ENCODE data around the gene OTOP3.
A peak's percentile ranks its signal among the peaks of the same experiment; 100 is the strongest.

OTOP3 gene

DNA sequence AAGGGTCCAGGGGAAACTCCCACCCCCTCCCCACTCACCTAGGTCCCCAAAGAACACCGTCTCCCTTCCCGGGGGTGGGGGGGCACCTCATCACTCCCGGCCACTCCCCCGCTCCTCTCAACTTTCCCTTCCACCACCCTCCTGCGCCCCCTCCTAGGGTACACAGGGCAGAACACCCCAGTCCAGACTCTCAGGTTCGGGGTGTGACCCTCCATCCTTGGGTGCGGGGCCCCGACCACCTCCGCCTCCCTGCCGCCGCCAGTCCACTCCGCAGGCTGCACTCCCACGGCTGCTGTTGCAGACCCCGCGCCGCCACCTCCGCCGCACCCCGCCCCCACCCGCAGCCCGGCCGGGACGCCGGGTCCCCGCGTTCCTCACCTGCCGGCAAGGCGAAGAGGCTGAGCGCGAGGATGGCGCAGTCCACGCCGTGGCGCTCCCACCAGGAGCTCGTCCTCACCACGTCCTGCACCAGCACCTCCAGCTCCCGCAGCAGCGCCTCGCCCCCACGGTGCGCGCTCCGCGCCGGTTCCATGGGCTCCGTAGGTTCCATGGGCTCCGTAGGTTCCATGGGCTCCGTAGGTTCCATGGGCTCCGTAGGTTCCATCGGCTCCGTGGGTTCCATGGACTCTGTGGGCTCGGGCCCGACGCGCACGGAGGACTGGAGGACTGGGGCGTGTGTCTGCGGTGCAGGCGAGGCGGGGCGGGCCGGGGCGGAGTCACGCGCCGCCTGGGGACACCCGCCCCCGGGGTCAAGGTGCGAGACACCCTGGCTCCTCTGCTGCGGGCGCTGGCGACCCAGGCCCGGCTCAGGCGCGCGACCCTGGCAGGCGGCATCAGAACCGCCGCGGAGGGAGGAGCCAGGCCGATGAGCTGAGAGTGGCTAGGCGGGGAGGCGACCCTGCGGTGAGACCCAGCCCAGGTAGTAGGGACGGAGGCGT lies 42.5 kb upstream of the OTOP3 start, which contains the start of gene FADS6:
Gene FADS6 (minus strand): TSS at position 660 of the 938 bp plus-strand sequence. CDS start 38 bp downstream, at position 622.
- Histone ChIP-seq H3K36me3 (no peaks in the 10 kb centered on the region), H3K27ac (no peak within 1 kb of the TSS), H3K9me3 (ENCODE audit: severe bottlenecking) (no peaks in the 10 kb centered on the region), H3K27me3 (ENCODE audit: insufficient read depth, low read depth, severe bottlenecking) (peaks cover 6% of the 10 kb centered on the region), H3K4me3 (ENCODE audit: low read depth, low read length) (peak within 1 kb of the TSS; percentile 42)
- TF ChIP-seq, protein P1, sequence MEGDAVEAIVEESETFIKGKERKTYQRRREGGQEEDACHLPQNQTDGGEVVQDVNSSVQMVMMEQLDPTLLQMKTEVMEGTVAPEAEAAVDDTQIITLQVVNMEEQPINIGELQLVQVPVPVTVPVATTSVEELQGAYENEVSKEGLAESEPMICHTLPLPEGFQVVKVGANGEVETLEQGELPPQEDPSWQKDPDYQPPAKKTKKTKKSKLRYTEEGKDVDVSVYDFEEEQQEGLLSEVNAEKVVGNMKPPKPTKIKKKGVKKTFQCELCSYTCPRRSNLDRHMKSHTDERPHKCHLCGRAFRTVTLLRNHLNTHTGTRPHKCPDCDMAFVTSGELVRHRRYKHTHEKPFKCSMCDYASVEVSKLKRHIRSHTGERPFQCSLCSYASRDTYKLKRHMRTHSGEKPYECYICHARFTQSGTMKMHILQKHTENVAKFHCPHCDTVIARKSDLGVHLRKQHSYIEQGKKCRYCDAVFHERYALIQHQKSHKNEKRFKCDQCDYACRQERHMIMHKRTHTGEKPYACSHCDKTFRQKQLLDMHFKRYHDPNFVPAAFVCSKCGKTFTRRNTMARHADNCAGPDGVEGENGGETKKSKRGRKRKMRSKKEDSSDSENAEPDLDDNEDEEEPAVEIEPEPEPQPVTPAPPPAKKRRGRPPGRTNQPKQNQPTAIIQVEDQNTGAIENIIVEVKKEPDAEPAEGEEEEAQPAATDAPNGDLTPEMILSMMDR (IDR thresholded peaks at IDR 0.05; ENCODE audit: low read depth, low read length), result no peak
- no peak for DNase-seq

DNA sequence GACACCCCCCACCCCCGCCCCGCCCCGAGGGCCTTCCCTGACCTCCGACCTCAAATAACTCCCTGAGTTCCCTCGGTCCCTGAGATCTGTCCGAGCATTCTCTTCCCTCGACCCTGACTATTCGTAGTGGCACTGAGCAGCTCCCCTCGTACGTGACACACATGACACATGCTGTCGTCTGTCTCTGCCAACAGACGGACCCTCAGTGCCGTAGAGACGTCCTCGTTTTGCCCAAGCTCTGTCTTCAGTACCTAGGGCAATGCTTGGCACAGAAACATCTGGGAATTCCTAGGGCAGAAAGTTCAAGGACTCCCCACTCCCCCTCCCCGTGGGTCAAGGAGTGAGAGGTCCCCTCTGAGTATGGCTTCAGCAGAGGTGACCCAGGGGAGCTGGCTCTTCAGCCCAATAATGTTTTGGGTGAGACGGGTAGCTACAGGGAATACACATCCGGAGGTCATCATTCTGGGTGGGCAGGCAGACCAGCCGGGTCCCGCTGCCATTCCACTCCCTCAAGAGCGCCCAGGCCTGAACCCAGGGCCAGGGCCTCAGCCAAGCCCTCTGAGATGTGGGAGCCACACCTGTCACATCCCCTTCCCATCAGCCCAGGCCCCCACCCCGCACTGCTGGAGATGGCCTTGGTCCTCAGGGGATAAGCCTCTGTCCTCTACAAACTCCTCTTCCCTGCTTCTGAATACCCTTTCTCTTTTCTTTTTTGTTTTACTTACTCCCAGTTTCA lies 41.6 kb upstream of the OTOP3 start:
- no peak overlapping the region for H3K4me3 ChIP-seq (ENCODE audit: low read depth, low read length)
- H3K36me3 ChIP-seq, result no peaks in the 10 kb centered on the region
- peaks cover 6% of the 10 kb centered on the region for H3K27me3 ChIP-seq (ENCODE audit: insufficient read depth, low read depth, severe bottlenecking)
- no peak overlapping the region for H3K27ac ChIP-seq
- no peaks in the 10 kb centered on the region for H3K9me3 ChIP-seq (ENCODE audit: severe bottlenecking)
- DNase-seq, result no peak
- TF ChIP-seq, protein P1 (IDR thresholded peaks at IDR 0.05; ENCODE audit: low read depth, low read length), result no peak

DNA sequence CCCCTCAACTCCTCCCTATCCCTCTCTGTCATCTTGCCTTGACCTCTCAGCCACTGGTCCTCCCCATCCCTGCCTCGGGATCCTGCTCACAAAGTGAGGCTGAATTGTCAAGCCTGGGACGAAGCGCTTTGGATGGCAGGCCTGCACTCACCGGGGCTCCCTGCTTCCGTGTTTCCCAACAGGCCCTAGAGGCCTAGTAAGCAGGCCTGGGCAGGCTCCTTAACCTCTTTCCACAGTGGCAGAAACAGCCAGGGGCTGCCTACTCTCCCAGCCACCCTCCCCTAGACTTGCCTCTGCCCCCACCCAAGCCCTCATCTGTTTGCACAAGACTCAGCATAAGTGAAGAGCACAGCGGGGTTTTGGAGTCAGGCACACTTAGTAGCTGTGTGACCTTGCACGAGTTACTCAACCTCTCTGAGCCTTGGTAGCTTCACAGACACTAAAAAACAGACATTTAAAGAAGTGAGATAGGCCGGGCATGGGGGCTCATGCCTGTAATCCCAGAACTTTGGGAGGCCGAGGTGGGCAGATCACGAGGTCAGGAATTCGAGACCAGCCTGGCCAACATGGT lies 37.2 kb upstream of the OTOP3 start:
- H3K4me3 ChIP-seq (ENCODE audit: low read depth, low read length), result no peak overlapping the region
- H3K9me3 ChIP-seq (ENCODE audit: severe bottlenecking), result no peaks in the 10 kb centered on the region
- H3K27me3 ChIP-seq (ENCODE audit: insufficient read depth, low read depth, severe bottlenecking), result peaks cover under 1% of the 10 kb centered on the region
- H3K36me3 ChIP-seq, result no peaks in the 10 kb centered on the region
- no peak for DNase-seq
- TF ChIP-seq, protein P1 (IDR thresholded peaks at IDR 0.05; ENCODE audit: low read depth, low read length), result no peak
- H3K27ac ChIP-seq, result no peak overlapping the region

DNA sequence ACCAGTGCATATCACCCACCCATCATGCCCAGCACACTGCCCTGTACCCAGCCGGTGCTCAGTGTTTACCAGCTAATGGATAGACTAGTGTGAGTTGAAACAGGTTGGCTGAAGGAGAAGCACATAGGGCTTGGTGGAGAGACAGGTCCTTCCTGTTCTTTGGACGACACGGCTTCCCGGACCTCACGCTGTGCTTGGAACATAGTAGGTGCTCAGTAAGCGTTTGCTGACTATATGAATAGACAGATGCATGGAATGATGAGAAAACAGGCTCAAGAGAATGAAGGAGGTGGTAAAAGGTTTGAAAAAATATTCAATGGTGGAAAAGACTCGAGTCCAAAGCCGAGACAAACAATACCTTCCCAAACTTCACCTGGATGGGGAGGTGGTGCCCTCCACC lies 35.5 kb upstream of the OTOP3 start:
- Histone ChIP-seq H3K27me3 (ENCODE audit: insufficient read depth, low read depth, severe bottlenecking) (no peaks in the 10 kb centered on the region), H3K9me3 (ENCODE audit: severe bottlenecking) (no peaks in the 10 kb centered on the region), H3K27ac (no peak overlapping the region), H3K36me3 (no peaks in the 10 kb centered on the region), H3K4me3 (ENCODE audit: low read depth, low read length) (no peak overlapping the region)
- TF ChIP-seq, protein P1 (IDR thresholded peaks at IDR 0.05; ENCODE audit: low read depth, low read length), result no peak
- DNase-seq, result no peak

DNA sequence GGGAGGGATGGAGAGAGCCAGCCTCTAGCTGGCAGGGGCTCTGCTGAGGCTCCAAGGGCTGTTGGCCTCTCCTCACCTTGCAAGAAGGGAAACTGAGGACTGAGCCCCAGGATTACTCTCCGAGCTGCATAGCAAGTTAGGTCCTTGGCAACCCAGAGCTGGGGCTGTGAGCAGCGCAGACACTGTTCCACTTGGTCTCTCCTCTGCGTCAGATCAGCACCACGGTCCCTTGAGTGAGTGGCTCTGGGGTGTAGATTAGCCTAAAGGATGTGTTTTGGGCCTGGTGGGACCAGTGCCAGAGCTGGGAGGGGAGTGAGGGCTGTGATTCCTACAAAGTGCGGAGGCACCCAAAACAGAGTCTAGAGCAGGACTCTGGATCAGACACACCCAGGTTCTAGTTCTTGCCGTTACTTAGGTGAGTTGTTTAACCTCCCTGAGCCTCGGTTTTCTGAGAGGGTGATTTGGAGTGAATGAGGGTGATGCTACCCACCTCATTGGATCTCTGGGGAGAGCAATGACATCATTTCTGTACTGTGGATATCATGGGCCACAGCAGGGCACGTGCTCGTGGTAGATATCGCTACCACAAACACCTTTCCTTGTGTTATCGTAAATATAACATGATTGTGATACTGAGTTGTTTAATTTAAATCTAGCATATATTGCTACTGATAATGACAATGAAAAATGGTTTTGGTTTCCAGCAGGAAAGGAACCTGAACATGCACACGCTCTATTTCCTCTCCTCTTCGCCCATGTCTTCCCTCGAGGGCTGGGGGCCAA lies 34.2 kb upstream of the OTOP3 start:
- no peak for DNase-seq
- Histone ChIP-seq H3K4me3 (ENCODE audit: low read depth, low read length) (no peak overlapping the region), H3K27ac (no peak overlapping the region), H3K27me3 (ENCODE audit: insufficient read depth, low read depth, severe bottlenecking) (no peaks in the 10 kb centered on the region), H3K36me3 (no peaks in the 10 kb centered on the region), H3K9me3 (ENCODE audit: severe bottlenecking) (no peaks in the 10 kb centered on the region)
- TF ChIP-seq, protein P1 (IDR thresholded peaks at IDR 0.05; ENCODE audit: low read depth, low read length), result no peak
